Activated CD4-positive, alpha-beta T cell treated with anti-CD3 and anti-CD28 coated beads, Interleukin-2, Interleukin-4, amounts not matched to agents 100 ng/mL and 50 ng/mL, durations not matched to agents 16 hours and 8 hours (primary cell): ENCODE results near the gene TAB3.
"Not testable (repeated sequence)": the region's sequence is repeated elsewhere in the genome, so short reads cannot be mapped to it uniquely, and the experiment has no call there.

Experiments
- DNase-seq: peaks from one replicate; pipeline ENCODE4 v3.0.0-alpha.2; 2020; ENCODE audit warnings: low spot score

TAB3 gene

GRCh38 chrX:30819080-30819479 is 70.0 kb downstream of the TAB3 start:
- DNase-seq, result no peak

GRCh38 chrX:30816079-30816478 is 73.0 kb downstream of the TAB3 start:
- DNase-seq, result no peak

GRCh38 chrX:30814978-30815377 is 74.1 kb downstream of the TAB3 start:
- DNase-seq, result no peak

GRCh38 chrX:30812326-30812725 is 76.7 kb downstream of the TAB3 start:
- DNase-seq, result no peak

GRCh38 chrX:30806187-30806728 is 82.8 kb downstream of the TAB3 start:
- DNase-seq, result no peak

GRCh38 chrX:30804462-30804861 is 84.6 kb downstream of the TAB3 start:
- no peak for DNase-seq

GRCh38 chrX:30800901-30801300 is 88.2 kb downstream of the TAB3 start:
- DNase-seq, result no peak

- no peak for DNase-seq
Measured at GRCh38 chrX:30799327-30799726, 89.7 kb downstream of the TAB3 start.

- DNase-seq, result no peak
Measured at GRCh38 chrX:30798810-30799209, 90.2 kb downstream of the TAB3 start.

- not testable (repeated sequence) for DNase-seq
Measured at GRCh38 chrX:30797301-30797700, 91.8 kb downstream of the TAB3 start.

GRCh38 chrX:30795981-30796958 is 92.8 kb downstream of the TAB3 start:
- no peak for DNase-seq

GRCh38 chrX:30794497-30794896 is 94.6 kb downstream of the TAB3 start:
- DNase-seq, result no peak

- no peak for DNase-seq
Measured at GRCh38 chrX:30793767-30794103, 95.3 kb downstream of the TAB3 start.

- no peak for DNase-seq
Measured at GRCh38 chrX:30793075-30793766, 95.8 kb downstream of the TAB3 start.

- DNase-seq, result no peak
Measured at GRCh38 chrX:30791296-30792278, 97.5 kb downstream of the TAB3 start.

GRCh38 chrX:30787012-30787411 is 102.0 kb downstream of the TAB3 start:
- no peak for DNase-seq

GRCh38 chrX:30786374-30786773 is 102.7 kb downstream of the TAB3 start:
- DNase-seq, result no peak

GRCh38 chrX:30781711-30782444 is 107.2 kb downstream of the TAB3 start:
- peak; percentile 49 for DNase-seq

- no peak for DNase-seq
Measured at GRCh38 chrX:30779453-30780030, 109.5 kb downstream of the TAB3 start.

GRCh38 chrX:30777575-30777974 is 111.5 kb downstream of the TAB3 start:
- DNase-seq, result no peak
